ENCODE results near the gene AGFG2.

AGFG2 gene

GRCh38 chr7:100606313-100606712 is 67.3 kb downstream of the AGFG2 start:
- DNase-seq (ENCODE audit: low read depth in 4 of 4, low spot score in 1 of 4) = no peak

GRCh38 chr7:100607111-100607510 is 68.1 kb downstream of the AGFG2 start:
- no peak for DNase-seq (ENCODE audit: low read depth in 4 of 4, low spot score in 1 of 4)

- no peak for DNase-seq (ENCODE audit: low read depth in 4 of 4, low spot score in 1 of 4)
Observed at GRCh38 chr7:100609958-100610357, 71.0 kb downstream of the AGFG2 start.

- DNase-seq (ENCODE audit: low read depth in 4 of 4, low spot score in 1 of 4) = peak; percentile 96 to 98 (median 98)
Observed at GRCh38 chr7:100611983-100612729, 73.2 kb downstream of the AGFG2 start, which contains the start of gene MOSPD3. Gene MOSPD3 (plus strand): TSS chr7:100612540. CDS start chr7:100612792, 252 bp downstream.

GRCh38 chr7:100612730-100613390 is 73.9 kb downstream of the AGFG2 start:
- DNase-seq (ENCODE audit: low read depth in 4 of 4, low spot score in 1 of 4) = no peak

- no peak for DNase-seq (ENCODE audit: low read depth in 4 of 4, low spot score in 1 of 4)
Observed at GRCh38 chr7:100613412-100614175, 74.6 kb downstream of the AGFG2 start.

GRCh38 chr7:100614308-100614861 is 75.4 kb downstream of the AGFG2 start:
- no peak for DNase-seq (ENCODE audit: low read depth in 4 of 4, low spot score in 1 of 4)

Data from stimulated activated CD4-positive, alpha-beta T cell treated with anti-CD3 and anti-CD28 coated beads, Interleukin-1b, Interleukin-23, amount 100 ng/mL, for 24 hours (primary cell).